ENCODE data around the gene PIGM. TPM values are rescaled to one million over a fixed set of nuclear protein-coding genes. Genes with fewer than 3 reads are reported as not detected.

Gene PIGM
- total and polyA plus RNA-seq, 4 donors = 1.3 to 6.7 (median 4.4) TPM

GRCh38 chr1:160005070-160005469 lies 26.7 kb downstream of the PIGM start:
- H3K27me3 ChIP-seq (ENCODE audit: control insufficient read depth in 1 of 2, insufficient read depth in 2 of 2, low read length in 1 of 2) = no peaks in the 10 kb centered on the region
- WGBS, 2 donors = 77 to 80% methylated on average over 4 of the region's 4 CpGs
- H3K36me3 ChIP-seq (ENCODE audit: control insufficient read depth in 1 of 2, insufficient read depth in 2 of 2, low read length in 1 of 2) = no peaks in the 10 kb centered on the region
- ATAC-seq (ENCODE audit: low FRiP score) (no peak), DNase-seq (no peak)
- H3K4me3 ChIP-seq (ENCODE audit: low read length in 2 of 2) = no peak overlapping the region
- H3K9me3 ChIP-seq (ENCODE audit: control insufficient read depth, low read length) = no peaks in the 10 kb centered on the region
- H3K27ac ChIP-seq (ENCODE audit: low read depth in 1 of 2, low read length in 2 of 2) = no peak overlapping the region
- H3K4me1 ChIP-seq (ENCODE audit: control insufficient read depth in 1 of 2, insufficient read depth in 2 of 2, low read length in 2 of 2) = no peaks in the 10 kb centered on the region
- intact Hi-C loops (cut with DNase I) = loop anchor here (5.0 kb wide), 2 partner anchors 68 to 208 kb away; no protein-coding TSS in a partner anchor

GRCh38 chr1:160004425-160004824 lies 27.4 kb downstream of the PIGM start:
- intact Hi-C loops (cut with DNase I) = loop anchor here in 1 of 2 donors (5.0 kb wide), 1 partner anchor 57 kb away; the partner anchor contains the start of gene IGSF9
- DNase-seq = no peak
- 81 to 85% methylated on average over 2 of the region's 2 CpGs for WGBS, 2 donors

DNA sequence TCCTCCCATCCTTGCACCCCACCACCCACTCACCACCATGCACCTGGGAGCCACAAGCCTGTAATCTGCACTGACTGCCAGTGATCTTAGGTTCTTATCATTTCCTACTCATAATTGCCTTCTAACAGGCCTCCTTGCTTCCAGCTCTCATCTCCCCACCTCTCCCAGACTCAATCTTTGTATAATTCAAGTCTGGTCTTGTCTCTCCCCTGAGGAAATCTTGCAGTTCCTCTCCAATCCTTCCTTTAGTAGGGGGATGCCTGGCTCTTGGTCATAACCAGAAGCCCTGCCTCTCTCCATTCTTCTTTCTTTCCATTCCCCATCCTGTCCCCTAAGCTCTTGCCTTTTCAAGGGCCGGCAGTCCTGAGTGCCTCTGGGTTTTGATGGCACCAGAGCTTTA lies 27.8 kb downstream of the PIGM start:
- Histone ChIP-seq H3K4me3 (ENCODE audit: low read length in 2 of 2) (no peak overlapping the region), H3K27me3 (ENCODE audit: control insufficient read depth in 1 of 2, insufficient read depth in 2 of 2, low read length in 1 of 2) (no peaks in the 10 kb centered on the region), H3K36me3 (ENCODE audit: control insufficient read depth in 1 of 2, insufficient read depth in 2 of 2, low read length in 1 of 2) (no peaks in the 10 kb centered on the region), H3K4me1 (ENCODE audit: control insufficient read depth in 1 of 2, insufficient read depth in 2 of 2, low read length in 2 of 2) (no peaks in the 10 kb centered on the region), H3K27ac (ENCODE audit: low read depth in 1 of 2, low read length in 2 of 2) (no peak overlapping the region), H3K9me3 (ENCODE audit: control insufficient read depth, low read length) (no peaks in the 10 kb centered on the region)
- DNase-seq = no peak
- ATAC-seq (ENCODE audit: low FRiP score) = no peak
- intact Hi-C loops (cut with DNase I) = loop anchor here in 1 of 2 donors (5.0 kb wide), 1 partner anchor 57 kb away; the partner anchor contains the start of gene IGSF9
- 88 to 91% methylated on average over 1 of the region's 1 CpG for WGBS, 2 donors

More at GRCh38 chr1:160004425-160004824, 27.4 kb downstream of the PIGM start:
- Histone ChIP-seq H3K4me1 (ENCODE audit: control insufficient read depth in 1 of 2, insufficient read depth in 2 of 2, low read length in 2 of 2) (no peaks in the 10 kb centered on the region), H3K27ac (ENCODE audit: low read depth in 1 of 2, low read length in 2 of 2) (no peak overlapping the region), H3K9me3 (ENCODE audit: control insufficient read depth, low read length) (no peaks in the 10 kb centered on the region), H3K36me3 (ENCODE audit: control insufficient read depth in 1 of 2, insufficient read depth in 2 of 2, low read length in 1 of 2) (no peaks in the 10 kb centered on the region), H3K27me3 (ENCODE audit: control insufficient read depth in 1 of 2, insufficient read depth in 2 of 2, low read length in 1 of 2) (no peaks in the 10 kb centered on the region), H3K4me3 (ENCODE audit: low read length in 2 of 2) (no peak overlapping the region)
- ATAC-seq (ENCODE audit: low FRiP score) = no peak

DNA sequence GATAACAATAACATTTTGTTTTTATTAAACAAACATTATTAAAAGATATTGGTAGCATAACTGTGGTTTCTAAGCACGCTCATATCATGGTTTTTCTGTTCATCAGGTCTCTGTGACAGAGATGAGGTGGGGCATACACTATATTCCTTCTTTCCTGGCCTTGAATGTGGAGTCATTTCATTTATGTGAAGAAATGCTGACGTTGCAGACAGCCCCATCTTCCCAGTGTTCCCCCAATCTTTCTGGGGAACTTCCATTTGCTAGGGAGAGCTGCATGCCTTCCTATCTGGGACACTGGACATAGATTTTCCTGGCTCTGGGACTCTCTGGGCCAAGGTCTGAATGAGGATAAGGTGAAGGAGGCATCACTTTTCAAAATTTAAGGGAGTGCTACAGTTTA lies 30.4 kb downstream of the PIGM start:
- no peak for DNase-seq
- intact Hi-C loops (cut with DNase I) = loop anchor here (2.0 to 5.0 kb wide), 2 partner anchors 54 to 57 kb away; partner anchors contain the start of gene IGSF9 (in 2 of the 2)
- Histone ChIP-seq H3K27ac (ENCODE audit: low read depth in 1 of 2, low read length in 2 of 2) (no peak overlapping the region), H3K9me3 (ENCODE audit: control insufficient read depth, low read length) (no peaks in the 10 kb centered on the region), H3K27me3 (ENCODE audit: control insufficient read depth in 1 of 2, insufficient read depth in 2 of 2, low read length in 1 of 2) (no peaks in the 10 kb centered on the region), H3K36me3 (ENCODE audit: control insufficient read depth in 1 of 2, insufficient read depth in 2 of 2, low read length in 1 of 2) (no peaks in the 10 kb centered on the region), H3K4me1 (ENCODE audit: control insufficient read depth in 1 of 2, insufficient read depth in 2 of 2, low read length in 2 of 2) (no peaks in the 10 kb centered on the region), H3K4me3 (ENCODE audit: low read length in 2 of 2) (no peak overlapping the region)
- 59 to 69% methylated on average over 2 of the region's 2 CpGs for WGBS, 2 donors
- no peak for ATAC-seq (ENCODE audit: low FRiP score)

- no peaks in the 10 kb centered on the region for H3K27me3 ChIP-seq (ENCODE audit: control insufficient read depth in 1 of 2, insufficient read depth in 2 of 2, low read length in 1 of 2)
- H3K4me1 ChIP-seq (ENCODE audit: control insufficient read depth in 1 of 2, insufficient read depth in 2 of 2, low read length in 2 of 2) = no peaks in the 10 kb centered on the region
- H3K36me3 ChIP-seq (ENCODE audit: control insufficient read depth in 1 of 2, insufficient read depth in 2 of 2, low read length in 1 of 2) = no peaks in the 10 kb centered on the region
- intact Hi-C loops (cut with DNase I) = no loop called here
- DNase-seq = no peak
- 52 to 68% methylated on average over 4 of the region's 4 CpGs for WGBS, 2 donors
- no peak for ATAC-seq (ENCODE audit: low FRiP score)
- H3K9me3 ChIP-seq (ENCODE audit: control insufficient read depth, low read length) = no peaks in the 10 kb centered on the region
- H3K4me3 ChIP-seq (ENCODE audit: low read length in 2 of 2) = no peak overlapping the region
- no peak overlapping the region for H3K27ac ChIP-seq (ENCODE audit: low read depth in 1 of 2, low read length in 2 of 2)
Measured at GRCh38 chr1:159999204-159999603, 32.6 kb downstream of the PIGM start.

DNA sequence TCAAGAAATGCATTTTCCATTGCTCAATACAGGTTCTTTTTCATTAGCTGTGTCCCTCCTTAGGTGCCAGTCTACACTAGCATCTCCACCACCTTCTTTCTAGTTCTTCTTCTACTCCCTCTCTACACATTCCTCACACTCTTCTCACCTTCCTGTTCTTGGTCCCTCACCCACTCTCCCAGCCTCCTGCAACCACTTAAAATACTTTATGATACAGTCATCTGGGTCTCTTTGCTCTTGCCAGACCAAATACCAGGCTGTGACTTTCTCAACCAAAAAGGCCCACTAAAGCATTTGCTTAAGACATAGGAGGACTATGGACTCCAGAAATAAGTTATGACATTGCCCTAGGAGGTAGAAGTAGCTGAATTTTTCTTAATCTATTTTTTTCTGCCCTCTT lies 35.1 kb downstream of the PIGM start:
- intact Hi-C loops (cut with DNase I) = no loop called here
- ATAC-seq (ENCODE audit: low FRiP score) = no peak

GRCh38 chr1:159994896-159995295 lies 36.9 kb downstream of the PIGM start:
- intact Hi-C loops (cut with DNase I) = no loop called here
- no peak overlapping the region for H3K4me3 ChIP-seq (ENCODE audit: low read length in 2 of 2)
- no peaks in the 10 kb centered on the region for H3K4me1 ChIP-seq (ENCODE audit: control insufficient read depth in 1 of 2, insufficient read depth in 2 of 2, low read length in 2 of 2)
- DNase-seq = no peak
- no peaks in the 10 kb centered on the region for H3K36me3 ChIP-seq (ENCODE audit: control insufficient read depth in 1 of 2, insufficient read depth in 2 of 2, low read length in 1 of 2)
- no peaks in the 10 kb centered on the region for H3K27me3 ChIP-seq (ENCODE audit: control insufficient read depth in 1 of 2, insufficient read depth in 2 of 2, low read length in 1 of 2)
- H3K27ac ChIP-seq (ENCODE audit: low read depth in 1 of 2, low read length in 2 of 2) = no peak overlapping the region
- ATAC-seq (ENCODE audit: low FRiP score) = no peak
- 85 to 86% methylated on average over 2 of the region's 2 CpGs for WGBS, 2 donors
- no peaks in the 10 kb centered on the region for H3K9me3 ChIP-seq (ENCODE audit: control insufficient read depth, low read length)

More for the DNA sequence above, 35.1 kb downstream of the PIGM start:
- Histone ChIP-seq H3K27ac (ENCODE audit: low read depth in 1 of 2, low read length in 2 of 2) (no peak overlapping the region), H3K27me3 (ENCODE audit: control insufficient read depth in 1 of 2, insufficient read depth in 2 of 2, low read length in 1 of 2) (no peaks in the 10 kb centered on the region), H3K36me3 (ENCODE audit: control insufficient read depth in 1 of 2, insufficient read depth in 2 of 2, low read length in 1 of 2) (no peaks in the 10 kb centered on the region), H3K4me3 (ENCODE audit: low read length in 2 of 2) (no peak overlapping the region), H3K9me3 (ENCODE audit: control insufficient read depth, low read length) (no peaks in the 10 kb centered on the region), H3K4me1 (ENCODE audit: control insufficient read depth in 1 of 2, insufficient read depth in 2 of 2, low read length in 2 of 2) (no peaks in the 10 kb centered on the region)
- DNase-seq = no peak

- H3K4me3 ChIP-seq (ENCODE audit: low read length in 2 of 2) = no peak overlapping the region
- ATAC-seq (ENCODE audit: low FRiP score) = no peak
- 49 to 66% methylated on average over 2 of the region's 2 CpGs for WGBS, 2 donors
- DNase-seq = no peak
- H3K27ac ChIP-seq (ENCODE audit: low read depth in 1 of 2, low read length in 2 of 2) = no peak overlapping the region
- intact Hi-C loops (cut with DNase I) = no loop called here
- H3K27me3 ChIP-seq (ENCODE audit: control insufficient read depth in 1 of 2, insufficient read depth in 2 of 2, low read length in 1 of 2) = no peaks in the 10 kb centered on the region
- H3K9me3 ChIP-seq (ENCODE audit: control insufficient read depth, low read length) = no peaks in the 10 kb centered on the region
- no peaks in the 10 kb centered on the region for H3K36me3 ChIP-seq (ENCODE audit: control insufficient read depth in 1 of 2, insufficient read depth in 2 of 2, low read length in 1 of 2)
- H3K4me1 ChIP-seq (ENCODE audit: control insufficient read depth in 1 of 2, insufficient read depth in 2 of 2, low read length in 2 of 2) = no peaks in the 10 kb centered on the region
Measured at GRCh38 chr1:159993911-159994310, 37.9 kb downstream of the PIGM start.

GRCh38 chr1:159992161-159992560 lies 39.6 kb downstream of the PIGM start:
- DNase-seq = no peak
- Histone ChIP-seq H3K4me3 (ENCODE audit: low read length in 2 of 2) (no peak overlapping the region), H3K27ac (ENCODE audit: low read depth in 1 of 2, low read length in 2 of 2) (no peak overlapping the region), H3K9me3 (ENCODE audit: control insufficient read depth, low read length) (no peaks in the 10 kb centered on the region), H3K36me3 (ENCODE audit: control insufficient read depth in 1 of 2, insufficient read depth in 2 of 2, low read length in 1 of 2) (no peaks in the 10 kb centered on the region), H3K27me3 (ENCODE audit: control insufficient read depth in 1 of 2, insufficient read depth in 2 of 2, low read length in 1 of 2) (no peaks in the 10 kb centered on the region), H3K4me1 (ENCODE audit: control insufficient read depth in 1 of 2, insufficient read depth in 2 of 2, low read length in 2 of 2) (no peaks in the 10 kb centered on the region)
- no peak for ATAC-seq (ENCODE audit: low FRiP score)
- WGBS, 2 donors = 25 to 53% methylated on average over 1 of the region's 1 CpG
- intact Hi-C loops (cut with DNase I) = no loop called here

All from aorta (tissue), 5 donors.